GM19324 (cell line): ENCODE data around the gene GYS2.
A peak's percentile ranks its signal among the peaks of the same experiment; 100 is the strongest.
"Not testable (repeated sequence)": the region's sequence is repeated elsewhere in the genome, so short reads cannot be mapped to it uniquely, and the experiment has no call there.

Experiments
- ATAC-seq: cut with Tn5 transposase; IDR thresholded peaks from one replicate; pipeline ENCODE4 v1.9.1; 2021; ENCODE audit warnings: mild to moderate bottlenecking, moderate library complexity; ENCODE audit not compliant: unreplicated experiment, low FRiP score

GYS2 gene

GRCh38 chr12:21604245-21605101, at the start of gene GYS2:
Gene GYS2, minus strand, starts transcription at chr12:21604847. Its CDS starts 255 bp downstream, at chr12:21604592.
- no peak for ATAC-seq

- no peak for ATAC-seq
These were observed 47.2 kb upstream of the GYS2 start for GRCh38 chr12:21651821-21652220.

- no peak for ATAC-seq
These were observed 46.4 kb upstream of the GYS2 start for GRCh38 chr12:21650997-21651396.

GRCh38 chr12:21649034-21649433, 44.4 kb upstream of the GYS2 start:
- no peak for ATAC-seq

DNA sequence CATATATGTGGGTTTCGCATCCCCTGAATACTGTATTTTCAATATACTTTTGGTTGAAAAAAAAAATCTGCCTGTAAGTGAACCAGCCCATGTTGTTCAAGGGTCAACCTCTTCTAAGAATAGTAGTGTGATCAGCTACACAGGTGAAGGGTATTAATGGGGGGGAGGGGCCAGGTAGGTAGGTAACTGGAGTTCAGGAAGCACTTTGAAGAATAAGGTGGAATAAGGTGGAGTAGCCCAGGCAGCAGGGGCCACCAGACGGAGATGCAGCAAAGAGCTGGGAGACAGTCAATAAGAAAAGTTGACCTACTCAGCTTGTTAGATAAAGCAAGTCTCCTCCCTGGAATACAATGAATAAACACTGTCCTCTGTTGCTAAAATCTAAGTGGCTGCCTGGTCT, 43.7 kb upstream of the GYS2 start:
- ATAC-seq, result no peak

- ATAC-seq, result no peak
These were observed 42.5 kb upstream of the GYS2 start for GRCh38 chr12:21647179-21647578.

- ATAC-seq, result not testable (repeated sequence)
These were observed 40.4 kb upstream of the GYS2 start for GRCh38 chr12:21645041-21645500.

- no peak for ATAC-seq
These were observed 39.9 kb upstream of the GYS2 start for GRCh38 chr12:21644516-21644915.

DNA sequence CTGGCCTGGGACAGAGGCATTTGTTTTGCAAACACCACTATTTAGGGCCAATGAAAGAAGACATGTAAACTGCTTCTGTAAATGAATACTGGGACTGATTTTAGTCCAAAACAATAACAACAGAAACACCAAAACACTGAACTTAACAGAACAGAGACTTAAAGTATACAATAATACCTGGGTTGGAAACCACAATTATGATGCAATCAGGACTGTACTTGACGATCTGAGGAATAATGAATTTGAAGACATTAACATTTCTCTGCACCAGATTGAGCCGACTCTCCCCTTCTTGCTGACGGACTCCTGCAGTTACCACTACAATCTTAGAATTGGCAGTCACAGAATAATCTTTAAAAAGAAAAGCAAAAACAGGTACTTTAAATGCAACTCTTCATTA, 39.1 kb upstream of the GYS2 start:
- ATAC-seq, result no peak

- ATAC-seq, result peak; percentile 51
These were observed 38.2 kb upstream of the GYS2 start for GRCh38 chr12:21642707-21643389.

DNA sequence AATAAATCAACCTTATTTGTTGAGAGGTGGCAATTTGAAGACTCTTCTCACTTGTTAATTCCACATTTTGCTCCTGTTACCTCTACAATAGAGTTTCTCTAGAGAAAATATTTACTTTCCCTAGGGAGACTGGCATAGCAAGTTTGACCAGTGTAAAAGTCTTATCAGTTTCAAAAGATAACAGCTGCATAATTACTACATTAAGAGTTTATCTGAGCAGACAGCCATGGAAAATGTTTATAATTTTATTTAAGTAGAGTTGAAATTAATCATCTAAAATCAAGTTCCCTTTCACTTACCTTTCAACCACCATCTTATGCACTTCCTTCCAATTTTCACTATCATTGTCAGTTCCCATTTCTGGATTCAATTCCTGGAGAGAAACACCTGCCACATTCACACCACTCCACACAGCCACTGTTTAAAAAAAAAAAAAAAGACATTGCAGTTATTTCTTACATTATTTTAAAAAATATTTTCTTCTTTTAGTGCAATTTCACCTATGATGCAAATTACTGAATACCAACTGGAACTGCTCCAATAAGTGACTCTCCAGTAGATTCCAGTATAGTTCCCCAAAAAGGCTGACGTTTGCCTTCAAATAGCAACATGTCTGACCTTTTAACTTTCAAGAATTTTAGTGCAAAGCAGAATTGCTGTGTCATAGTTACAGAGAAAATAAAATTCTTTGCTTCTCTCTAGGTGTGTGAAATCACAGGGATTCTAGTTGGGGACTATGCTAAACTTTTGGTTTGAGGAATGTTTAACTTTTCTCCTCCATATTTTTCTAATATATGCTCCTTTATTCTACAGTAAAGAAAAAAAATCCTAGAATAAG, 33.6 kb upstream of the GYS2 start:
- no peak for ATAC-seq

GRCh38 chr12:21634245-21634644, 29.6 kb upstream of the GYS2 start:
- no peak for ATAC-seq

- ATAC-seq, result no peak
These were observed 26.7 kb upstream of the GYS2 start for GRCh38 chr12:21631367-21631766.

DNA sequence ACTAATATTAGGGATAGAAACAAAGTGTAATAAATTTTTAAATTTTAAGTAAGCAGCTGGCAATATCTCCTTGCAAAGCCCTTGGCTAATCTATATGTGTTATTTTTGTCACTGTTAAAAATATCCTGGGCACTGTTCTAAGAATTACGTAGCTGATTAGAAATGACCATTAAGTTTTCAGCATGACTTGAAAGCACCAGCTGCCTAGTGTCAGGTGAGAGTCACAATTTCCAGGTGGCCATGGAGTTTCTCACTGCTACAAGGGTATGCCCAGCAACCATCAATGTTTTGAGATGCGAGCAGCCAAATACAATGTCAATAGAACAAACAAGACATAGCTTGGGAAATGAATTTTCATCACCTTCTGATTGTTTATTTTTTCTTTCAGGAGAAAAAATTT, 23.3 kb upstream of the GYS2 start:
- no peak for ATAC-seq

- no peak for ATAC-seq
These were observed 13.9 kb upstream of the GYS2 start for GRCh38 chr12:21618566-21618965.

DNA sequence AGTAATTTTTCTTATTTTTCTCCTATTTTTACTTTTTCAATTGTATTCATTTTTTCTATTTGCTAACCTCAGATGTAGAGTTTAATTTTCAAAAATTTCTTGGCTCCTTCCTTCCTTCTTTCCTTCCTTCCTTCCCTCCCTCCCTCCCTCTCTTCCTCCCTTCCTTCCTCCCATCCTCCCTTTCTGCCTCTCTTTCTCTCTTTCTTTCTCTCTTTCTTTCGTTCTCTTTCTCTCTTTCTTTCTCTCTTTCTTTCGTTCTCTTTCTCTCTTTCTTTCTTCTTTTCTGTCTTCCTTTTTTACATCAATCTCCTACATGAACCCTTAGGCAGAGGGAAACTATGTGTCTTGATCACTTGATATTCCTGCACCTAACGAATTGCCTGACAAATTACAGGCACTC, 12.4 kb upstream of the GYS2 start:
- no peak for ATAC-seq

DNA sequence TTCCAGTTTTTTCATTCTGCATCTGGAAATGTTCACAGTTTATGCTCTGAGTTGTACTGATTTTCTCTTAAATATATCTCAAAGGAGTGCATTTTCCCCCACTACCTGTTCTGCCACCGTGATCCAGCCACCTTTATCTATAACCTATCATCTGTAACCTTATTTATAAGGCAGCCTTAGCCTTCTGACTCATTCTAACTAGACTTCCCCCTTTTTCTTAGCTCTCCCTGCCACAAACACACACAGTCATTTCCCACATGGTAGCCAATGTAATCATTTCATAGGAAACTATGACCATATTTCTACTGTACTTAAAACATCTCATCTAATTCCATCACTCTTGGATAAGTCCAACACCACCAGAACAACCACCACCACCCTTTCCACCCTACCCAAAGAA, 10.8 kb upstream of the GYS2 start:
- no peak for ATAC-seq

DNA sequence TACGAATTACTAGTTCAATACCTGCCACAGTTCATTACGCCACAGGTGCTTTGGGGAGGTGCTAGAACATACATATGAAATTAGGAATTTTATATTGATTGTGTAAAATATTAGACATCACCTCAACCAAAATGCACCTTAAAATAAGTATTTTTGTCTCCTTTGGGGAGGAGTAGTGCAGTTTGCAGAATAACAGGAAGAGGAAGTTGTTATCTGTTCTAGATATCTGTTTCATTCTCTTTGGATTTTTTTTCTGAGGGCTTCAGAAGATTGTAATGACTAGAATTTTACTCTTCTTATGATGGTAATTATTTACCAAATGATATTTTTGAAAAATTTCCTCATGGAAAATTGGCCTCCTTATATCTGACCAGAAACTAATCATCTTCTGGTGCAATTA, 9.9 kb upstream of the GYS2 start:
- no peak for ATAC-seq

DNA sequence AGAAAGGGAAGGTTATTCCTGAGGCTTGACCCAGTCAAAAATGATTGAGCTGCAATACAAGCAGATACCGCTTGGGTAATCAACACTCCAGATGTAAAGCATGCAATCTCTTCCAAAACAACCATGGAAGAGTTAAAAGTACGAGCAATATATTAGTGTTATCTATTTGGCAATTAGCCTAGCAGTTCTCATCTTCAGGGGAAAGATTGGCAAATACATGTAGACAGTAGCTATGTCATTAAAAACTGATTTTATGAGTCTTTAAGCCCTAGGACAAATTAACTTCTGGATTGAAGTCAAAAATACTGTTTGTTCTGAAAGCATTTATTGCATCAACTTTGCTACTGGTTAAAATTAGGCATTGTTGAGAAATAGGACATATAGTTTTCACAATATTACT, 9.3 kb upstream of the GYS2 start:
- ATAC-seq, result no peak

DNA sequence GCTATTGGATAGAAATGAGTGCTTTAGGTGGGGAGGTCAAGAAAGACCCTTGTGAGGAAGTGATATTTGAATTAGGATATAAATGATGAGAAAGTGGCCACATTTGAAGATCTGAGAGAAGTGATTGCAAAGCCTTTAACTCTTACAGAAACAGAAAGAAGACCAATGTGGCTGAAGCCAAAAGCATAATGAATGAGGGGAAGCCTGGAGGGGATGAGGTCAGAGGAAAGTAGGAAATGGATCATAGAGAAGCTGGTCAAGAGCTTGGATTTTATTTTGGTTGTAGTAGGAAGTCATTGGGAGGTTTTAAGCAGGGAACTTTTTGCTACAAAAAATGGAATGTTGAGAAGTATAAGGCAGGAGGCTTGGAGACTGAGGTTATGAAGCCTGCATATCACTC, 3.5 kb upstream of the GYS2 start:
- ATAC-seq, result no peak

- no peak for ATAC-seq
These were observed 3.1 kb upstream of the GYS2 start for GRCh38 chr12:21607701-21608100.
